Ovary (tissue), 9 donors: ENCODE data around the gene MYBPC2. TPM values are rescaled to one million over a fixed set of nuclear protein-coding genes. Genes with fewer than 3 reads are reported as not detected.

Source experiments
- DNase-seq, 5 donors: peaks; one replicate each; pipeline ENCODE4 v3.0.0-alpha.2; 2019 to 2020
- H3K27ac ChIP-seq, 2 donors: fragments of 200-600 bp; one replicate each; pipeline versions ENCODE4 v1.5.1 to v1.8.0; 2019 to 2022
- H3K27me3 ChIP-seq: fragments of 200-600 bp; one replicate; pipeline ENCODE4 v1.8.0; 2022
- H3K36me3 ChIP-seq: fragments of 200-600 bp; sonication (generic); one replicate; pipeline ENCODE4 v1.5.1; 2019
- H3K4me1 ChIP-seq: one replicate; pipeline ENCODE4 v1.8.1; 2013; ENCODE audit warnings: mild to moderate bottlenecking, moderate library complexity; ENCODE audit not compliant: insufficient read depth
- H3K4me3 ChIP-seq: fragments of 200-600 bp; sonication (generic); one replicate; pipeline ENCODE4 v1.5.1; 2017
- H3K9me3 ChIP-seq, 2 donors: fragments of 200-600 bp in 1 of 2; sonication (generic) in 1 of 2; one replicate each; pipeline versions ENCODE4 v1.5.1 to v1.8.1; 2013 to 2019; ENCODE audit warnings: mild to moderate bottlenecking in 1 of 2, moderate library complexity in 1 of 2
- CTCF ChIP-seq, 3 donors: fragments of 450-650 bp in 2 of 3; fragments of 200-600 bp in 1 of 3; IDR thresholded peaks; one replicate each; pipeline versions ENCODE4 v1.5.1 to v1.8.0; 2016 to 2022; ENCODE audit warnings: antibody characterized with exemption in 3 of 3, mild to moderate bottlenecking in 1 of 3
- EP300 ChIP-seq: sonication (generic); formaldehyde crosslinking; IDR thresholded peaks from one replicate; pipeline ENCODE4 v1.6.1; 2017; ENCODE audit warnings: antibody characterized with exemption
- POLR2A ChIP-seq: fragments of 450-650 bp; IDR thresholded peaks from one replicate; pipeline ENCODE4 v1.6.1; 2017; ENCODE audit warnings: antibody characterized with exemption, mild to moderate bottlenecking, moderate library complexity
- WGBS, 3 donors: extraction: QIAGEN DNeasy Blood & Tissue Kit in 1 of 3; methylation state at CpG; one replicate each; pipeline versions ENCODE4 v1.1.5 to v1.1.7; 2013 to 2017; 5-methylcytosine and 5-hydroxymethylcytosine counted together
- intact Hi-C, 4 donors: fragments of 100-400 bp; cut with DNase I; formaldehyde crosslinking; loops; one replicate each; pipeline versions ENCODE4 v1.11.0 to v1.15.1; 2022 to 2023
- polyA plus RNA-seq, 2 donors: library from polyadenylated mRNA; stranded (reverse); fragments of 200-250 nt in 1 of 2; fragments of 350-450 nt in 1 of 2; fragmentation: Illumina TruSeq in 1 of 2; extraction: RNeasy Lipid Tissue Mini Kit (QIAGEN cat#74804) in 1 of 2; gene quantifications; one replicate each; pipeline ENCODE4 v1.2.3, GENCODE V29; 2013 to 2014
- total RNA-seq, 7 donors: library from RNA; depleted of rRNA in 2 of 7; stranded (reverse); fragments of >200 nt in 2 of 7; fragmentation: NEBNext Ultra II Directional in 3 of 7; extraction: Animal tissue kit (Norgen Biotek cat#: 25700) in 3 of 7; gene quantifications; one replicate each; pipeline versions ENCODE4 v1.1.0 to v1.2.4, GENCODE V29; 2016 to 2023
- donor health status: DM: no; HTN: no; CAD: no; lungs with moderate emphysema.
- donor health status: DM: no; HTN: no; CAD: no.
- donor health status: Bipolar disorder and iron deficiency.
- donor health status: DM: yes; HTN: yes; CAD: no.
- donor health status: DM: no; HTN: no; CAD: no.
- donor health status: DM: yes; HTN: yes; CAD: no.

The MYBPC2 gene
- total and polyA plus RNA-seq, 9 donors, result 0.05 to 0.28 (median 0.10) TPM; not detected in 5

GRCh38 chr19:50406829-50407228, 25.9 kb upstream of the MYBPC2 start:
- Histone ChIP-seq H3K27ac (no peak overlapping the region), H3K36me3 (no peaks in the 10 kb centered on the region), H3K4me3 (no peak overlapping the region), H3K9me3 (no peaks in the 10 kb centered on the region), H3K27me3 (no peaks in the 10 kb centered on the region), H3K4me1 (no peaks in the 10 kb centered on the region)
- 86 to 94% (median 92%) methylated on average over 19 of the region's 19 CpGs for WGBS, 3 donors
- DNase-seq, result no peak
- intact Hi-C loops, result no loop called here
- TF ChIP-seq CTCF (IDR thresholded peaks at IDR 0.05) (no peak), EP300 (no peak), POLR2A (no peak)

DNA sequence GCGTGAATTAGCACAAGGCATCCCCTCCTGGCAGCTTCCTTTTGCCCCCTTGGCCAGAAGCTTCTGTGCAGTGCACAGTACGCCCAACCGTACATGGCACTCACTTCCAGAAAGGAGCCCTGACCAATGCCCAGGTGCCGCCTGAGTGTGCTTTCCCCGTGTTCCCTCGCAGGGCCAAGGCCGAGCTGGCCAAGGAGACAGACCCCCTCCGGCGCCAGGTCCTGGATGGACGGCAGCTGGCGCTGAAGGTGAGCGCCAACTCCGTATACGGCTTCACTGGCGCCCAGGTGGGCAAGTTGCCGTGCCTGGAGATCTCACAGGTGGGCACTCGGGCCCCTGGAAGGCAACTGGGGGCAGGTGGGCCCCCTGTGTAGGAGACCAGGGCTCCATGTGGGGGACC, 23.3 kb upstream of the MYBPC2 start:
- H3K9me3 ChIP-seq, result no peaks in the 10 kb centered on the region
- H3K4me3 ChIP-seq, result no peak overlapping the region
- TF ChIP-seq EP300, result no peak
- TF ChIP-seq POLR2A, result no peak
- no peak for TF ChIP-seq CTCF (IDR thresholded peaks at IDR 0.05)
- H3K36me3 ChIP-seq, result no peaks in the 10 kb centered on the region
- H3K27me3 ChIP-seq, result no peaks in the 10 kb centered on the region
- 86 to 95% (median 88%) methylated on average over 16 to 17 of the region's 17 CpGs for WGBS, 3 donors
- no peaks in the 10 kb centered on the region for H3K4me1 ChIP-seq
- intact Hi-C loops, result no loop called here
- no peak for DNase-seq
- H3K27ac ChIP-seq, result no peak overlapping the region

DNA sequence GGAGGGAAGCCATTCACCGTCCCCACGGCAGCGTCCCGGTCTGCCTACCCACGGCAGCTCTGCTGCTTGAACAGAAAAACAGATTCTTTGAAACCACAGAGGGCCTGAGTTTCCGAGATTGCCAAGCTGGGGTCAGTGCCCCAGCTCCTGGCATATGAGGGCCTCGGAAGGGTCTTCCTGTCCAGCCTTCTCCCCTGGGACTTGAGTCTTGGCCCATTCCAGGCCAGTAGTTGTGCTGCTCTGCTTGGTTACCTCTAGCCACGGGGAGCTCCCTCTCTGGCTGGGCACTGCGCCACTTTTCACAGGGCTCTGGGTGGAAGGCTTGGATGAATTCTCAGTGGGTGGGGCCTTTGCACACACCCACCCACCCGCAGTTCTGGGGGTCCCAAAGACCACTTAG, 22.6 kb upstream of the MYBPC2 start:
- H3K27me3 ChIP-seq, result no peaks in the 10 kb centered on the region
- H3K4me3 ChIP-seq, result no peak overlapping the region
- TF ChIP-seq CTCF (IDR thresholded peaks at IDR 0.05) (no peak), EP300 (no peak)
- H3K36me3 ChIP-seq, result no peaks in the 10 kb centered on the region
- H3K9me3 ChIP-seq, result no peaks in the 10 kb centered on the region
- no peak overlapping the region for H3K27ac ChIP-seq
- intact Hi-C loops, result loop anchor here in 2 of 4 donors (10.0 kb wide), 2 partner anchors 45 to 265 kb away; partner anchors contain the start of gene NAPSA (in 1 of the 2)
- H3K4me1 ChIP-seq, result peaks cover 2% of the 10 kb centered on the region
- no peak for DNase-seq
- WGBS, 3 donors, result 78 to 87% (median 83%) methylated on average over 10 of the region's 10 CpGs

GRCh38 chr19:50412419-50412818, 20.3 kb upstream of the MYBPC2 start:
- Histone ChIP-seq H3K27me3 (no peaks in the 10 kb centered on the region), H3K36me3 (no peaks in the 10 kb centered on the region), H3K4me3 (no peak overlapping the region), H3K4me1 (peaks cover 2% of the 10 kb centered on the region), H3K27ac (no peak overlapping the region), H3K9me3 (no peaks in the 10 kb centered on the region)
- no peak for TF ChIP-seq EP300
- no peak for TF ChIP-seq POLR2A
- no peak for TF ChIP-seq CTCF (IDR thresholded peaks at IDR 0.05)
- intact Hi-C loops, result loop anchor here in 2 of 4 donors (10.0 kb wide), 2 partner anchors 48 to 268 kb away; partner anchors contain the start of gene NAPSA (in 1 of the 2)
- WGBS, 3 donors, result 96 to 98% (median 98%) methylated on average over 2 of the region's 2 CpGs
- no peak for DNase-seq
